Measurements from ENCODE around the gene DUSP2.

DNA sequence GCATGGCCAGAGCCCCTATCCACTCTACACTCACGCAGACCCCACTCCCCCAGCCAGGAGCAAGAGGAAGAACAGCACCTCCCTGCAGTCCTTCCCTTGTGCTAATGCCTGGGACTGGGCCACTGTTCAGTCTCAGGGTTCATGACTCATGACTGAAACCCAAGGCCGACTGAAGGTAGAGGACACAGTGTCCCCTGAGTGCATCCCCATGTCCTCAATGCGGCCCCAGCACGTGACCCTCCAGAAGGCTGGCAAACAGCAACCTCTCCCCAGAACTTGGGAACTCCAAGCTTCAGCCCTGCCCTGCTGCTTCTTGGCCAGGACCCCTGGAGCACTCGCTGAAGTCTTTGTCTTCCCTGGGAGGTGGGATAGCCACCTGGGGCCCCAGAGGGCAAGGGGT is 22.8 kb downstream of the DUSP2 start:
- TF ChIP-seq POLR2A (IDR thresholded peaks at IDR 0.05) = no peak
- TF ChIP-seq, protein P1, sequence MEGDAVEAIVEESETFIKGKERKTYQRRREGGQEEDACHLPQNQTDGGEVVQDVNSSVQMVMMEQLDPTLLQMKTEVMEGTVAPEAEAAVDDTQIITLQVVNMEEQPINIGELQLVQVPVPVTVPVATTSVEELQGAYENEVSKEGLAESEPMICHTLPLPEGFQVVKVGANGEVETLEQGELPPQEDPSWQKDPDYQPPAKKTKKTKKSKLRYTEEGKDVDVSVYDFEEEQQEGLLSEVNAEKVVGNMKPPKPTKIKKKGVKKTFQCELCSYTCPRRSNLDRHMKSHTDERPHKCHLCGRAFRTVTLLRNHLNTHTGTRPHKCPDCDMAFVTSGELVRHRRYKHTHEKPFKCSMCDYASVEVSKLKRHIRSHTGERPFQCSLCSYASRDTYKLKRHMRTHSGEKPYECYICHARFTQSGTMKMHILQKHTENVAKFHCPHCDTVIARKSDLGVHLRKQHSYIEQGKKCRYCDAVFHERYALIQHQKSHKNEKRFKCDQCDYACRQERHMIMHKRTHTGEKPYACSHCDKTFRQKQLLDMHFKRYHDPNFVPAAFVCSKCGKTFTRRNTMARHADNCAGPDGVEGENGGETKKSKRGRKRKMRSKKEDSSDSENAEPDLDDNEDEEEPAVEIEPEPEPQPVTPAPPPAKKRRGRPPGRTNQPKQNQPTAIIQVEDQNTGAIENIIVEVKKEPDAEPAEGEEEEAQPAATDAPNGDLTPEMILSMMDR (IDR thresholded peaks at IDR 0.05) = no peak

Measured in heart left ventricle (tissue), 13 donors.